HepG2 (cell line): ENCODE data around the gene LMNA. TPM values are rescaled to one million over a fixed set of nuclear protein-coding genes. Genes with fewer than 3 reads are reported as not detected.

Source experiments
- AKAP8 ChIP-seq: sonication (generic); formaldehyde crosslinking; IDR thresholded peaks from 2 replicates; pipeline ENCODE4 v1.5.1; 2020; ENCODE audit warnings: mild to moderate bottlenecking, missing genetic modification reagents
- FOXJ3 ChIP-seq: sonication (generic); formaldehyde crosslinking; IDR thresholded peaks from 2 replicates; pipeline ENCODE4 v1.4.0; 2020; ENCODE audit warnings: missing genetic modification reagents, mild to moderate bottlenecking, borderline replicate concordance
- FOXP4 ChIP-seq: sonication (generic); formaldehyde crosslinking; IDR thresholded peaks from 2 replicates; pipeline ENCODE4 v1.4.0; 2020; ENCODE audit warnings: missing genetic modification reagents
- HOXA9 ChIP-seq: sonication (generic); formaldehyde crosslinking; IDR thresholded peaks from 2 replicates; pipeline ENCODE4 v1.8.1; 2022; ENCODE audit warnings: missing genetic modification reagents, mild to moderate bottlenecking, moderate library complexity, borderline replicate concordance
- IKZF4 ChIP-seq: sonication (generic); formaldehyde crosslinking; IDR thresholded peaks from 2 replicates; pipeline ENCODE4 v1.5.1; 2020; ENCODE audit warnings: borderline replicate concordance, mild to moderate bottlenecking, low read depth, missing genetic modification reagents; ENCODE audit errors: not compliant biosample characterization
- NFRKB ChIP-seq: fragments of 450-650 bp; IDR thresholded peaks from 2 replicates; pipeline ENCODE4 v1.6.1; 2017
- NR3C1 ChIP-seq: sonication (generic); formaldehyde crosslinking; IDR thresholded peaks from 2 replicates; pipeline ENCODE4 v1.4.0; 2020; ENCODE audit warnings: missing genetic modification reagents
- POLR2A ChIP-seq, 2 experiments: IDR thresholded peaks; 2 replicates each; pipeline ENCODE4 v1.6.1; 2011; ENCODE audit warnings: low read depth in 2 of 2, low read length in 2 of 2, mild to moderate bottlenecking in 1 of 2, moderate library complexity in 1 of 2; ENCODE audit not compliant: insufficient read depth in 1 of 2
- PTBP1 ChIP-seq: fragments of 200-400 bp; formaldehyde crosslinking; IDR thresholded peaks from 2 replicates; pipeline ENCODE4 v1.6.1; 2018; ENCODE audit warnings: low read length, low read depth; ENCODE audit not compliant: poor library complexity, severe bottlenecking
- TRAFD1 ChIP-seq: sonication (generic); formaldehyde crosslinking; IDR thresholded peaks from 2 replicates; pipeline ENCODE4 v1.5.1; 2020; ENCODE audit warnings: missing genetic modification reagents, mild to moderate bottlenecking, borderline replicate concordance
- ZFP62 ChIP-seq: sonication (generic); formaldehyde crosslinking; IDR thresholded peaks from 2 replicates; pipeline ENCODE4 v1.4.0; 2020; ENCODE audit warnings: missing genetic modification reagents
- ZMAT5 ChIP-seq: sonication (generic); formaldehyde crosslinking; IDR thresholded peaks from 2 replicates; pipeline ENCODE4 v1.5.0; 2020; ENCODE audit warnings: mild to moderate bottlenecking, low read depth, missing genetic modification reagents, borderline replicate concordance
- ZMYM4 ChIP-seq: sonication (generic); formaldehyde crosslinking; IDR thresholded peaks from 2 replicates; pipeline ENCODE4 v1.8.1; 2023; ENCODE audit warnings: mild to moderate bottlenecking, missing genetic modification reagents
- ZNF180 ChIP-seq: sonication (generic); formaldehyde crosslinking; IDR thresholded peaks from 2 replicates; pipeline ENCODE4 v1.4.0; 2020; ENCODE audit warnings: low read depth, missing genetic modification reagents, borderline replicate concordance
- ZNF326 ChIP-seq: sonication (generic); formaldehyde crosslinking; IDR thresholded peaks from 2 replicates; pipeline ENCODE4 v1.4.0; 2020; ENCODE audit warnings: missing genetic modification reagents, borderline replicate concordance
- ZNF337 ChIP-seq: sonication (generic); formaldehyde crosslinking; IDR thresholded peaks from 2 replicates; pipeline ENCODE4 v1.5.1; 2020; ENCODE audit warnings: missing genetic modification reagents, low read depth, mild to moderate bottlenecking, borderline replicate concordance
- ZNF34 ChIP-seq: sonication (generic); formaldehyde crosslinking; IDR thresholded peaks from 2 replicates; pipeline ENCODE4 v1.4.0; 2020; ENCODE audit warnings: mild to moderate bottlenecking, missing genetic modification reagents, borderline replicate concordance
- ZNF503 ChIP-seq: sonication (generic); formaldehyde crosslinking; IDR thresholded peaks from 2 replicates; pipeline ENCODE4 v1.4.0; 2020; ENCODE audit warnings: missing genetic modification reagents
- ZNF556 ChIP-seq: sonication (generic); formaldehyde crosslinking; IDR thresholded peaks from 2 replicates; pipeline ENCODE4 v1.4.0; 2020; ENCODE audit warnings: mild to moderate bottlenecking, missing genetic modification reagents, borderline replicate concordance
- ZNF790 ChIP-seq: sonication (generic); formaldehyde crosslinking; IDR thresholded peaks from 2 replicates; pipeline ENCODE4 v1.8.0; 2022; ENCODE audit warnings: missing genetic modification reagents, mild to moderate bottlenecking, borderline replicate concordance
- polyA plus RNA-seq, 8 experiments: library from polyadenylated mRNA; depleted of rRNA in 3 of 8; stranded (reverse) in 7 of 8; unstranded in 1 of 8; fragments of >200 nt; fragmentation: Illumina TruSeq in 4 of 8; extraction: Trizol in 4 of 8; gene quantifications; 2 replicates each; pipeline versions ENCODE4 v1.2.1 to v1.2.3, GENCODE V29; 2011 to 2016; ENCODE audit warnings: low read depth in 4 of 8, missing spikeins in 1 of 8, mixed read lengths in 1 of 8; ENCODE audit not compliant: insufficient read depth in 1 of 8
- total RNA-seq, 5 experiments: library from RNA; depleted of rRNA; stranded (reverse); fragments of >200 nt; fragmentation: Illumina TruSeq; extraction: Trizol; gene quantifications; 2 replicates each; pipeline ENCODE4 v1.2.3, GENCODE V29; 2016; ENCODE audit warnings: low read depth in 1 of 5

The LMNA gene
- total and polyA plus RNA-seq, 2 of the 13 experiments (the other 11 are each of a cell fraction or from before 2014, with no cell fraction given) = 107 to 225 TPM

- TF ChIP-seq FOXP4 (CRISPR knock-in tag) = no peak
- no peak for TF ChIP-seq TRAFD1 (CRISPR knock-in tag)
- no peak for TF ChIP-seq ZNF326 (CRISPR knock-in tag)
- TF ChIP-seq ZNF337 (CRISPR knock-in tag) = no peak
- no peak; the same call in 1 of the 2 replicates for TF ChIP-seq ZNF556
- TF ChIP-seq PTBP1 = no peak
- TF ChIP-seq AKAP8 (CRISPR knock-in tag) = no peak
- TF ChIP-seq IKZF4 (CRISPR knock-in tag) = no peak
- no peak for TF ChIP-seq NFRKB
- no peak for TF ChIP-seq ZFP62 (CRISPR knock-in tag)
- TF ChIP-seq ZNF180 (CRISPR knock-in tag) = no peak
- peak; percentile 28; the same call in 1 of the 2 replicates for TF ChIP-seq ZMYM4 (CRISPR knock-in tag)
- TF ChIP-seq NR3C1 (CRISPR knock-in tag) = no peak
- no peak for TF ChIP-seq ZMAT5 (CRISPR knock-in tag)
- TF ChIP-seq HOXA9 (CRISPR knock-in tag) = no peak
- TF ChIP-seq POLR2A (IDR thresholded peaks at IDR 0.05; ENCODE audit: insufficient read depth in 1 of 2, low read depth in 2 of 2, low read length in 2 of 2) = peak in 1 of 2 experiments; percentile 90; a peak in 2 of 4 replicates
- no peak for TF ChIP-seq ZNF503 (CRISPR knock-in tag)
- no peak for TF ChIP-seq ZNF790
- no peak for TF ChIP-seq FOXJ3
- TF ChIP-seq ZNF34 (CRISPR knock-in tag) = no peak
Observed at GRCh38 chr1:156114101-156114918, at the start of gene LMNA (continued).
